Vagina (tissue), 2 donors: Measurements from ENCODE around the gene DBH.

ENCODE experiments used
- POLR2A ChIP-seq, 2 donors: fragments of 450-650 bp; IDR thresholded peaks; one replicate each; pipeline ENCODE4 v1.6.1; 2017; ENCODE audit warnings: antibody characterized with exemption in 2 of 2, mild to moderate bottlenecking in 2 of 2, moderate library complexity in 2 of 2
- POLR2AphosphoS5 ChIP-seq, 2 donors: sonication (generic); formaldehyde crosslinking; IDR thresholded peaks; one replicate each; pipeline ENCODE4 v1.9.0; 2017; ENCODE audit warnings: antibody characterized with exemption in 2 of 2, mild to moderate bottlenecking in 2 of 2, low read depth in 1 of 2; ENCODE audit not compliant: insufficient read depth in 1 of 2
- TF ChIP-seq, protein P1 (sequence below), 3 experiments: fragments of 450-650 bp in 2 of 3; fragments of 200-600 bp in 1 of 3; sonication (generic) in 1 of 3; IDR thresholded peaks; one replicate each; pipeline ENCODE4 v1.5.1; 2017 to 2019; ENCODE audit warnings: antibody characterized with exemption in 3 of 3, mild to moderate bottlenecking in 2 of 3, moderate library complexity in 2 of 3

DNA sequence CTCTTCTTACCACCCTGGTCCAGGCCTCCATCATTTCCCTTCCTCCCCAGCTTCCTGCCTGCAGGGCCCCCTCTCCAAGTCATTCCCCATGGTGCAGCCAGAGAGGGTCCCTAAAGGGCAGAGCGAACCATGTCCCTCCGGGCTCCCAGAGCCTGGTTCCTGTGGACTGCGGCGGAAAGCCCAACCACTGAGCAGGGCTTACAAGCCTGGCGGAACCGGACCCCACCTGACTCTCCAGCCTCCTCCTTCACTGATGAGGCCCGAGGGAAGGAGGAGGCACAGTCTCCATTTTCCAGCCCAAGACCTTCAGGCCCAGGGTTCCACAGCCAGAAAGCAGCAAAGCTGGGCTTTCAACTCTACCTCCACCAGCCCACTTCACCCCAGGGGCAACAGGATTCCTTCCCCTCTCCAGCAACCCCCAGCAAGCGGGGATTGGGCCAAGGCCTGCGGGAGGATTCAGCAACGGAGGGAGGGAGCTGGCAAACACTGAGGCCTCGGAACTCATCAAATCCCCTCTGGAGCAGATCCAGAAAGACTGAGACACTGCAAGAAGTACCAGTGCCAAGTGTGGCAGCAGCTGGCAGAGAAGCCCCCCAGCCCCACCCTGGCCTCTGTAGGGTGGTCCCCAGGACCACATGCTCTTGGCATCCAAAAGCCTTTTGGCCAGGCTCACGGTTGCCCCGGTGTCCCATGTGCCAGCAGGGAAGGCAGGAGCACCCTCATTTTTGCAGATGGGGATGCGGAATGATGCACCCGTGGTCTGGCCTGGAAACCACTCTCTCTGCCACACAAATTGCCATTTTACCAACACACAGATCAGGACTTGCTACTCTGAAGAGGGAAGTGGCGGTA lies 30.1 kb upstream of the DBH start:
- TF ChIP-seq, protein P1, sequence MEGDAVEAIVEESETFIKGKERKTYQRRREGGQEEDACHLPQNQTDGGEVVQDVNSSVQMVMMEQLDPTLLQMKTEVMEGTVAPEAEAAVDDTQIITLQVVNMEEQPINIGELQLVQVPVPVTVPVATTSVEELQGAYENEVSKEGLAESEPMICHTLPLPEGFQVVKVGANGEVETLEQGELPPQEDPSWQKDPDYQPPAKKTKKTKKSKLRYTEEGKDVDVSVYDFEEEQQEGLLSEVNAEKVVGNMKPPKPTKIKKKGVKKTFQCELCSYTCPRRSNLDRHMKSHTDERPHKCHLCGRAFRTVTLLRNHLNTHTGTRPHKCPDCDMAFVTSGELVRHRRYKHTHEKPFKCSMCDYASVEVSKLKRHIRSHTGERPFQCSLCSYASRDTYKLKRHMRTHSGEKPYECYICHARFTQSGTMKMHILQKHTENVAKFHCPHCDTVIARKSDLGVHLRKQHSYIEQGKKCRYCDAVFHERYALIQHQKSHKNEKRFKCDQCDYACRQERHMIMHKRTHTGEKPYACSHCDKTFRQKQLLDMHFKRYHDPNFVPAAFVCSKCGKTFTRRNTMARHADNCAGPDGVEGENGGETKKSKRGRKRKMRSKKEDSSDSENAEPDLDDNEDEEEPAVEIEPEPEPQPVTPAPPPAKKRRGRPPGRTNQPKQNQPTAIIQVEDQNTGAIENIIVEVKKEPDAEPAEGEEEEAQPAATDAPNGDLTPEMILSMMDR (IDR thresholded peaks at IDR 0.05): no peak
- no peak for TF ChIP-seq POLR2A (IDR thresholded peaks at IDR 0.05)
- no peak for TF ChIP-seq POLR2AphosphoS5 (IDR thresholded peaks at IDR 0.05; ENCODE audit: insufficient read depth in 1 of 2, low read depth in 1 of 2)
